GM19238 (cell line): Measurements from ENCODE around the gene CD14.
"Not testable (repeated sequence)": the region's sequence is repeated elsewhere in the genome, so short reads cannot be mapped to it uniquely, and the experiment has no call there.

Experiments used
- DNase-seq: peaks from one replicate; pipeline ENCODE4 v3.0.0; 2011; ENCODE audit warnings: low spot score; ENCODE audit not compliant: insufficient read length

CD14 gene

GRCh38 chr5:140635291-140636257 is 2.6 kb upstream of the CD14 start:
- DNase-seq, result no peak

- no peak for DNase-seq
Measured at GRCh38 chr5:140634103-140634502, 1.1 kb upstream of the CD14 start.

GRCh38 chr5:140633501-140633900 is 526 bp upstream of the CD14 start:
- DNase-seq, result no peak

DNA sequence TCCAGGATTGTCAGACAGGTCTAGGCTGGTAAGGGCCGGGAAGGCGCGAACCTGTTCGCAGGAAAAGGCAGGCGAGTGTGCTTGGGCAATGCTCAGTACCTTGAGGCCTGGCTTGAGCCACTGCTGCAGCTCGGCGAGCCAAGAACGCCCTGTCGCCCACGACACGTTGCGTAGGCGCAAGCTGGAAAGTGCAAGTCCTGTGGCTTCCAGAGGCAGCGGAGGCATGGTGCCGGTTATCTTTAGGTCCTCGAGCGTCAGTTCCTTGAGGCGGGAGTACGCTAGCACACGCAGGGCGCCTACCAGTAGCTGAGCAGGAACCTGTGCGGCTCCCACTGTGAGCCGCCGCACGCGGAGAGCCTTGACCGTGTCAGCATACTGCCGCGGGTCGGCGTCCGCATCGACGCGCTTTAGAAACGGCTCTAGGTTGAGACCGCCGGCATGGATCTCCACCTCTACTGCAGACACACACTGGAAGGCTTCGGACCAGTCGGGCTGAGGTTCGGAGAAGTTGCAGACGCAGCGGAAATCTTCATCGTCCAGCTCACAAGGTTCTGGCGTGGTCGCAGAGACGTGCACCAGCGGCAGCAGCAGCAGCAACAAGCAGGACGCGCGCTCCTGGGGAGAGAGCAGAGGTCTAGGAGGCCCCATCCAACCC is 482 bp downstream of the CD14 start:
- peak; percentile 18 for DNase-seq

DNA sequence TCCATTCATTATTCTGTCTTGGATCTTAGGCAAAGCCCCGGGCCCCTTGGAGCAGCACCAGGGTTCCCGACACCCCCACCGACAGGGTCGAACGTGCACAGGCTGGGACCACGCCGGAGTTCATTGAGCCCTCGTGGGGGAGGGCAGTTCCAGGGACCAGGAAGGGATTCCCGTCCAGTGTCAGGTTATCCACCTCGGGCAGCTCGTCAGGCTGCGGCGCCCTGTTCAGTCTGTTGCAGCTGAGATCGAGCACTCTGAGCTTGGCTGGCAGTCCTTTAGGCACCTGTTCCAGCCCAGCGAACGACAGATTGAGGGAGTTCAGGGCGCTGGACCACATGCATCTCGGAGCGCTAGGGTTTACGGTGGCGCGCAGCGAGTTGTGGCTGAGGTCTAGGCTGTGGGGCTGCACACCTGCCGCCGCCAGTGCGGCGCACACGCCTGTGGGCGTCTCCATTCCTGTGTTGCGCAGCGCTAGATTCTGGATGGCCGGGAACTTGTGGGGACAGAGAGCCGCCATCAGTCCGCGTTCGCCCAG is 1.1 kb downstream of the CD14 start:
- DNase-seq, result no peak

- no peak for DNase-seq
Measured at GRCh38 chr5:140631036-140631417, 1.9 kb downstream of the CD14 start.

GRCh38 chr5:140630292-140631035 is 2.5 kb downstream of the CD14 start:
- DNase-seq, result no peak

DNA sequence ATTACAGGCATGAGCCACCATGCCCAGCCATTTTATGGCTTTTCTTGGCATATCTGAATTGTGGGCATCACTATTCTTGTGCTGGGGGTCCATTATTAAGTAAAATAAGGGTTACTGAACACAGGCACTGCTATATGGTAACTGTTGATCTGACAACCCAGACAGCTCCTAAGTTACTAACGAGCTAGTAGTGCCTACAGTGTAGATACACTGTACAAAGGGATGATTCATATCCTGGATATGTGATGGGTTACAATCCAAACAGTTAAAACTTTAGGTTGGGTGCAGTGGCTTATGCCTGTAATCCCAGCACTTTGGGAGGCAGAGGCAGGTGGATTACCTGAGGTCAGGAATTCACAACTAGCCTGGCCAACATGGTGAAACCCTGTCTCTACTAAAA is 4.3 kb downstream of the CD14 start:
- no peak for DNase-seq

DNA sequence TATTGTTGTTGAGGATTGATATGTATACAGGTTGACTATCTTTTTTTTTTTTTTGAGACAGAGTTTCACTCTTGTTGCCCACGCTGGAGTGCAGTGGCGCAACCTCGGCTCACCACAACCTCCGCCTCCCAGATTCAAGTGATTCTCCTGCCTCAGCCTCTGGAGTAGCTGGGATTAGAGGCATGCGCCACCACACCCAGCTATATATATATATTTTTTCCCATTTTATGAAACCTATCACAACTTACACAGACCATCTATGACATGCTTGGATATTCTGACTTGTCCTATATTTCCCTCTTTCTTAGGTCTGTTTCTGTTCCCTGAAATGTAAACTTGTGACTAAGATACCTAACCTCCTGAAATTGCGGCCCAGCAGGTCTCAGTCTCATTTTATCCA is 5.0 kb downstream of the CD14 start:
- DNase-seq, result no peak

GRCh38 chr5:140624886-140625285 is 8.1 kb downstream of the CD14 start:
- not testable (repeated sequence) for DNase-seq

- not testable (repeated sequence) for DNase-seq
Measured at GRCh38 chr5:140623061-140623460, 9.9 kb downstream of the CD14 start.

DNA sequence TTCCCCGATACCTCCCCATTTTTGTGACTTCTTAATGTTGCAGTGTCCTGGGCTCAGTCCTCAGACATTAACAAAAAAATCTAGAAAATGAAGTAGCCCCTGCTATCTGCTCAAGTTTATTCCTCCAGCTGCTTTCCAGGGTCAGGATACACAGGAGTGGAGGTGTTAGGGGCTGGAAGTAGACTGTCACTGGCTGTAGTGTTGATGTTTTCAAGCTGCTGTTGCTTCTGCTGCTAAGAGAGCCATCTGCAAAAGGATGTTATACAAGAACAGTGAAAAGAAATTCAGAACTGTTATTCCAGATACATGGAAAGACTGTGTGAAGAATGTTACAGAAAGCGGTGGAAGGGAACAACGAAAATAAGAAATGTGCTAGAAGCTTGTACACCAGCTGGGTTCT is 10.7 kb downstream of the CD14 start:
- DNase-seq, result no peak

GRCh38 chr5:140611020-140611521 is 21.9 kb downstream of the CD14 start:
- no peak for DNase-seq

- DNase-seq, result no peak
Measured at GRCh38 chr5:140609126-140609525, 23.8 kb downstream of the CD14 start.

DNA sequence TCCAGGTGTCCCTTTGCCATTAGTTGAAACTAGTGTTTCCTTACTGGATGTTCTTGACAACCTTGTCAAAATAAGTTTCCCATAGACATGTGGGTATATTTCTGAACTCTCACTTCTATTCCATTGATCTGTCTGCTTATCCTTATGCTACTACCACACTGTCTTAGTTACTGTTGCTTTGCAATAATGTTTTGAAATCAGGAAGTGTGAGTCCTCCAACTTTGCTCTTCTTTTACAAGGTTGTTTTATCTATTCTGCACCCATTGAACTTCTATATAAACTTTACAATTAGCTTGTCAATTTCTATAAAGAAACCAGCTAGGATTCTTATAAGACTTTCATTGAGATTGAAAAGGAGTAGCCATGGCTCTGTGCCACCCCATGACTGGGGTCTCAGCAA is 24.3 kb downstream of the CD14 start:
- DNase-seq, result no peak

GRCh38 chr5:140607031-140607430 is 25.9 kb downstream of the CD14 start:
- no peak for DNase-seq

DNA sequence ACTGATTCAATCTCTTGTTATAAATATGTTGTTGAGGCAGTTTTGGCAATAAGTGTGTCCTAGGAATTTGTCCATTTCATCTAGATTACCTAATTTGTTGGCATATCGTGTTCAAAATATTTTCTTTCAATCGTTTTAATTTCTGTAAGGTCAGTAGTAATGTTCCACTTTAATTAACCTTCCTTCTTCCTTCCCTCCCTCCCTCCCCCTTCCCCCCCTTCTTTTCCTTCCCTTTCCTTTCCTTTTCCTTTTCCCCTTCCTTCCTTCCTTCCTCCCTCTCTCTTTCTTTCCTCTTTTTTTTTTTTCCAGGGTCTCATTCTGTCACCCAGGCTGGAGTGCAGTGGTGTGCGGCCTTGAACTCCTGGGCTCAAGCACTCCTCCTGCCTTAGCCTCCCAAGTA is 27.1 kb downstream of the CD14 start:
- DNase-seq, result no peak

- DNase-seq, result no peak
Measured at GRCh38 chr5:140603734-140604133, 29.2 kb downstream of the CD14 start.

DNA sequence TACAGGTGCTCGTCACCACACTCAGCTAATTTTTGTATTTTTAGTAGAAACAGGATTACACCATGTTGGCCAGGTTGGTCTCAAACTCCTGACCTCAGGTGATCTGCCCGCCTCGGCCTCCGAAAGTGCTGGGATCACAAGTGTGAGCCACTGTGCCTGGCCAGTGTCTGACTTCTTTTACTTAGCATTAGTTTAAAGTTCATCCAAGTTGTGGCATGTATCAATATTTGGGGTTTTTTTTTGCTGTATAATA is 29.6 kb downstream of the CD14 start:
- not testable (repeated sequence) for DNase-seq

- DNase-seq, result no peak
Measured at GRCh38 chr5:140602147-140602546, 30.8 kb downstream of the CD14 start.

DNA sequence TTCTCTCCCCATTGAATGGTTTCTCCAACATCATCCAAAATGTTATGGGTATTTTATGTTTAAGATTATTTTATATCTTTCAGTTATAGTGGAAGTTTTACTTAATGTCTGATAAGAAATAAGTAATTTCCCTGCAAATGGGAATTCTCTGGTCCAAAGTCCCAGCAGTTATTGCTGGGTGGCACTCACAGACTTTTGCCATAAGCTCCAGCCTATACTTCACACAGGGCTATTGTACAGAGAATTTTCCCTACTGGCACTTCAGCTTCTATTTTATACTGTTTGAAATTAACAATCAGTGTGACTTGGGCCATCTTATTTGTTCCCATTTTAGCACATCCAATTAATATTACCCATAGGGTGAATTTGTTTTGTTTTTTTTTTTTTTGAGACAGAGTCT is 32.9 kb downstream of the CD14 start:
- no peak for DNase-seq

GRCh38 chr5:140598836-140599235 is 34.1 kb downstream of the CD14 start:
- DNase-seq, result no peak
